Mesodermal cell (in vitro differentiated cells): Measurements from ENCODE around the gene PFKP.

Experiments
- H3K27ac ChIP-seq: 2 replicates; pipeline ENCODE4 v1.7.0; 2013; ENCODE audit warnings: mild to moderate bottlenecking, low read depth, low read length, moderate library complexity; ENCODE audit not compliant: severe bottlenecking
- H3K36me3 ChIP-seq: 2 replicates; pipeline ENCODE4 v1.7.1; 2013; ENCODE audit warnings: mild to moderate bottlenecking, low read length, moderate library complexity; ENCODE audit not compliant: control insufficient read depth, insufficient read depth
- H3K4me1 ChIP-seq: one replicate; pipeline ENCODE4 v1.7.1; 2013; ENCODE audit warnings: mild to moderate bottlenecking, low read length; ENCODE audit not compliant: insufficient read depth, control insufficient read depth, poor library complexity, severe bottlenecking
- H3K4me3 ChIP-seq: 2 replicates; pipeline ENCODE4 v1.7.0; 2013; ENCODE audit warnings: low read length, control low read depth, mild to moderate bottlenecking; ENCODE audit not compliant: insufficient read depth, poor library complexity, severe bottlenecking; ENCODE audit errors: extremely low read depth
- H3K9me3 ChIP-seq: 2 replicates; pipeline ENCODE4 v1.7.1; 2013; ENCODE audit warnings: mild to moderate bottlenecking, low read length, moderate library complexity; ENCODE audit not compliant: control insufficient read depth
- WGBS, 2 experiments: methylation state at CpG; one replicate each; pipeline ENCODE4 v1.1.5; 2013; ENCODE audit warnings: missing lambda C conversion rate in 2 of 2; ENCODE audit not compliant: insufficient coverage in 2 of 2; 5-methylcytosine and 5-hydroxymethylcytosine counted together

Gene PFKP

DNA sequence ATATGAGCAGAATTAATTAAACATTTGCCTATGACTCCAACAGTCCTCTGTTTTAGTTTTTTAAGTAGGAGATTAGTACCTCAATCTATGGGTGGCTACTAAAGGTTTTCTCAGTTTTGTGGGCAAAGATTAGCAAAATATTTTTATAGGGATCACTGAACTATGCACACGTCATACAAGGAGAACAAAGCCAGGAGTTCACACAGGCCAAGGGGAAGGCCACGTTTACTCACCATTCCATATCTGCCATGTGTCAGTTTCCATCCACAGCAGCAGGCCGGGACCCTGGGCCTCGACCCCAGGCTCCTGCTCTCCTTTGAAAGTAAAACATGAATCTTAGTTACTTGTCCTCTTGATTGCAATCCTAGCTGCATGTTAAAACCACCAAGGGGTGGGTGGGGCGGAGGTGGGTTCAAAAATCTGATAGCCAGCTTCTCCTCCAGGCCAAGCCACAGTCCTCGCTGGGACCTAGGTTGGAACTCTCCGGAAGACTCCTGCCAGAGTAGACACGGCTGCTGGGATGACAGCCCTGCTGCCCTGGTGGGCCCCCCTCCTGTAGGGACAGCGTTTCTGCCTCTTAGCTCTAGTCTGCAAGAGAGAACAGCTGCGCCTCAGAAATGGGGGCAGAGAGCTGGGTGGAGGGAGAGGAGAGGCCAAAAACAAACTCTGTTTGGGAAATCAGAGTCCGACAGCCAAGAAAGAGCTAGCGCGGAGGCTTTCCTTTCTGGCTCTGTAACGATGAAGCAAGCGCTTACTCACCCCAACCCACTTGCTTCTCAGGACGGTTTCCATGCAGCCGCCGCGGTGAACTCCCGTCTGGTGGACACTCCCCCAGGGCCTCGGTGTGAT is 69.6 kb downstream of the PFKP start:
- WGBS, 2 experiments = 92 to 93% methylated on average over 17 to 21 of the region's 21 CpGs
- peaks cover 95% of the 10 kb centered on the region for H3K36me3 ChIP-seq
- peaks cover 4% of the 10 kb centered on the region for H3K4me1 ChIP-seq
- H3K27ac ChIP-seq = peak overlapping the region; percentile 11
- no peaks in the 10 kb centered on the region for H3K9me3 ChIP-seq
- H3K4me3 ChIP-seq = no peak overlapping the region

DNA sequence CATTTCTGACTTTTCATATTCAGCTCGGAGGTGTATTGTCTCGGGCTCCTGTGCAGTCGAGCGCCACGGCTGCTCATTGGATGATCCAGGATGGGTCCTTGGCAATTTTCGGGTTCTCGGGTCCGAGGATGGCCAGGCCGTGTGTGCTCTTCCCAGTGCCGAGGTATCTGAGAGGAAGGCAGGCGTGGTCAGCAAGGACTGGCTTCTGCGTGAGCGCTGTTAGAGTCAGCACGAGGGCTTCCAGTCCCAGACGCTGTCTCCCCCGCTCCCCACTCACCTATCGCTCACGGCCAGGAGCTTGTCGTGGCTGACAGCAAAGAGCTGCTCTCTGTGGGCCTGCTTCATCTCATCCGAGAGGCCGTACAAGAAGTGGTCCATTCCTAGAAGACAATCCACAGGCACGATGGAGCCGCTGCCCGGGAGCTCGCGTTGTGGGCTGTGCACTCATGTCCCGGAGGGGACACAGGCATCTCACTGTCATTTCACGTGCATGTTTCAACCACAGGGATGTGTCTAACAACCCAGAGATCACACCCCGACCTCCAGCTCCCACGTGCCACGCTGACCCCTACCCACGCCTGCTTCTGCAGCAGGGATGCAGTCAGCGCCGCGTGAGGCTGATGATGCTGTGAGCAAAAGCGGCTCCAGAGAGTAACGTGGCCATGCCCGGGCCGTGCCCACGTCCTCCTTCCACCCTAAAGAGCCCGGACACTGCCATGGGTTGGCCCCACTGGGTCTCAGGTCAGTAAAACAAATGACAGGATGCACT is 70.8 kb downstream of the PFKP start:
- no peaks in the 10 kb centered on the region for H3K9me3 ChIP-seq
- H3K36me3 ChIP-seq = peaks cover 90% of the 10 kb centered on the region
- 95 to 96% methylated on average over 39 to 41 of the region's 41 CpGs for WGBS, 2 experiments
- H3K27ac ChIP-seq = no peak overlapping the region
- no peak overlapping the region for H3K4me3 ChIP-seq
- H3K4me1 ChIP-seq = peaks cover 4% of the 10 kb centered on the region

DNA sequence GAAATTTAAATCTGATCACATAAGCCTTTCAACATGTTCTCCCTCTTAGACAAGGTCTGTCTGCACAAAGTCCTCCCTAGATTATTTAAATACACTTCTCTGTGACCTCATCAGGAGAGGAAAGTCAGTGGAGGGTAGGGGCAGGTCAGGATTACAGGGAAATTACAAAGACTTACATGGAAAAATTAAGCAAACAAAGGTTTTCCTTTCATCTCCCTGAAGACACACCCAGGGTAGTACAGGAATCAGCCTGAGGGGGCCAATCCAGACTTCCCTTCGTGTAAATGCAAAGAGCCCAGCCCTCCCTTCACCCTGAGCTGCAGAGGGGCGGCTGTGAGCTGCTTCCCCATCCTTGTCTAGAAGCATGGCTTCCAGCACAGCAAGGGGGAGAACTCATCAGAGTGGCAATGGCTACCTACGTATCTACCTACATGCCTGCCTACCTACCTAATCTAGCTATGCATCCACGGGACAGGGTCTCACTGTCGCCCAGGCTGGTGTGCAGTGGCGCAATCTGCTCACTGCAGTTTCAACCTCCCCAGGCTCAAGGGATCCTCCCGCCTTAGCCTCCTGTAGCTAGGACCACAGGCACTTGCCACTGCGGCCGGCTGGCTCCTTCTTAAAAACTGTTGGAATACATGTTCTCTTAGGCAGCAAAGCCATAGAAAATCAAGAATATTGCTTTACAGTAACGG is 72.0 kb downstream of the PFKP start:
- H3K36me3 ChIP-seq = peaks cover 90% of the 10 kb centered on the region
- H3K9me3 ChIP-seq = no peaks in the 10 kb centered on the region
- 93 to 98% methylated on average over 8 to 9 of the region's 10 CpGs for WGBS, 2 experiments
- H3K27ac ChIP-seq = no peak overlapping the region
- H3K4me1 ChIP-seq = no peaks in the 10 kb centered on the region
- no peak overlapping the region for H3K4me3 ChIP-seq

DNA sequence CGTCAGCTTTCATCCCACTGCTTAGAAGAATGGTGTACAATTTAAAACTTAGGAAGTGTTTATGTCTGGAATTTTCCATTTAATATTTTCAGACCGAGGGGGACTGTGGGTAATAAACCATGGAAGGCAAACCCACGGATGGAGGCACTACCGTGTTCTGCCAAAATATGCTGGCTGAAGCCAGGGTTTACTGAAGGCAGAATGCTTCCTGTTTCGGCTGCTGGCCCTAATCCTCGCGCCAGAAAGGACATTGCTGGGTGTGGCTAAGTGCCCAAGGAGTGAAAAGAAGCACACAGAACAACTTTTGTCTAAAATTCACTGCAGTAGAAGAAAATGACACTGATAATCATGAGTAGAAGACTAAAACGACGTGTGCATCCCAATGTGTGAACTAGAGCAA is 72.9 kb downstream of the PFKP start:
- Histone ChIP-seq H3K4me3 (no peak overlapping the region), H3K27ac (no peak overlapping the region), H3K4me1 (no peaks in the 10 kb centered on the region), H3K9me3 (no peaks in the 10 kb centered on the region), H3K36me3 (peaks cover 90% of the 10 kb centered on the region)
- WGBS, 2 experiments = 95 to 96% methylated on average over 6 to 9 of the region's 9 CpGs

DNA sequence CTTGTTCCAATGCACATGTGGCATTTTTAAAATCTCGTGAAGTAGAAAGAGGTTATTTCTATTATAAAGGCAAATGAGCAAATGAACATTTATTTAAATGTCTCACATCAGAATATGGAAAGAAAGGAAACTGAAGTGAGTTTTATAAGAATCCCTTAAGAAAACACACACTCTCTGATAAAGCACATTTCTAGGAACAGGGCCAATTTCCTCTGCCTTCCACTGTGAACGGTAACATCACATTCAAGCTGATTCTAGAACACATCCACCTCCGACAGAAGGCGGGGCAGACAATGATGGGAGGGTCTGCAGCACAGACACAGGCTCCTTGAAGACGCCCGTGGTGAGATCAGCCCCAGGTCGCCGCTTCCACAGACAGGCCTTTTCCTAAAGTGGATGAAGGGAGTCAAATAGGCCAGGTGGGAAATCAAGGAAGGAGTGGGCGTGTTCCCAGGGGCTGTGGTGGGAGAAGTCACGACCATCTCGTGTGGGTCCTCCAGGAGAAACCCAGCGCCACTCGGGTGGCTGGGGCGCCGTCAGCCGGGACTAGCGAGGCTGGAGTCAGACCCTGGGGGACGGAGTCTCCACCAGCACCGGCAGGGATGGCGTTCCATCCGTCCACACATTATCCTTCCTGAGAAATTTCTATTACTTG is 74.1 kb downstream of the PFKP start:
- peaks cover 87% of the 10 kb centered on the region for H3K36me3 ChIP-seq
- no peaks in the 10 kb centered on the region for H3K9me3 ChIP-seq
- no peak overlapping the region for H3K27ac ChIP-seq
- H3K4me3 ChIP-seq = no peak overlapping the region
- 97 to 98% methylated on average over 10 to 13 of the region's 21 CpGs for WGBS, 2 experiments
- H3K4me1 ChIP-seq = no peaks in the 10 kb centered on the region

DNA sequence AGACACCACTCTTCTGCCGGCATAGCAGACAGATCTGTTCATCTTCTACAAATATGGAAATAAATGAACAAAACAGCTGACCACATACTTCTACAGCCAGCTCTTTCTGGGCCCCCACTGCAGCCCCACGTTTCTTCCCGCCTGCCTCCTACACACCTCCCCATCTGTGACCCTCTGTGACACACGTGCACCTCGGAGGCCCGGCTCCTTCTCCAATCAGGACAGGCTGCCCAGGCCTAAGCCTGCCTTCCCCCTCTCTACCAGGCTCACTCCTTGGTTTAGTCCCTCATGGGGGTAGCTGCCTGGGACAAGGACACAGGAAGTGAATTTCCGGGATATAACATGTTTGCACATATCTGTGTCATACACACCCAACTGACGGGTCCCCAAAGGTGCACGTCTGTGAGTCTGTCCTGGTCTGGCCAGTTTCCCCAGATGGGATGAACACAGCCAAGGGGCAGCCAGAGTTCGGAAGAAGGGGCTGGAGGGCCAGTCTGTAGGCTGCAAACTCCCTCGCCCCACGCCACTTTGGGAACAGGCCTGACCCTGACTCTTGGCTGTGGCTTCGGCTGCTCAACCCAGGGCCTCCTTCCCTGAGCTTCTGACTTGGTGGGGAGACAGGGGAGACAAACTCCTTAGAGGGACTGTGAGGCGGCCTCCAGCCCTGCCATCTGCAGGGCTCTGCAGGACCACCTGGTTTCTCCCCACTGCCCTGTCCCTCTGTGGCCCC is 75.0 kb downstream of the PFKP start:
- 93 to 96% methylated on average over 13 to 14 of the region's 14 CpGs for WGBS, 2 experiments

DNA sequence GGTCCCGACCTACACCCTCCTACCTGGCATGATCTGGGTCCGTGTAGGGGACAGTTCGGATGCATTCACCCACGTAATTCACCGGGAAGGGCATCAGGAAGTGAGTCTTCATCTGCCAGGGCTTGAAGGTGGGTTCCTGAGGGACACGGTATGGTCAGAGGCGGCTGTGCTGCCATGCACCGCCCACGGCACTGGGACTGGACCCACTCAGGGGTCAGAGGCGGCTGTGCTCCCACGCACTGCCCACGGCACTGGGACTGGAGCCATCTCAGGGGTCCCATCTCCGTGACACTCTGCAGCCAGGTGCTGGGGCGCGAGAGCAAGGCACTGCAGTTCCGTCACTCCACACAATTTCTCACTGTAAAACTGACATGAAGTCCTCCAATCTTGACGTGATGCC is 76.0 kb downstream of the PFKP start:
- peaks cover 86% of the 10 kb centered on the region for H3K36me3 ChIP-seq
- H3K27ac ChIP-seq = no peak overlapping the region
- WGBS, 2 experiments = 96 to 98% methylated on average over 16 to 17 of the region's 17 CpGs

More for the DNA sequence above, 75.0 kb downstream of the PFKP start:
- peaks cover 86% of the 10 kb centered on the region for H3K36me3 ChIP-seq
- H3K27ac ChIP-seq = no peak overlapping the region
- H3K9me3 ChIP-seq = no peaks in the 10 kb centered on the region
- H3K4me3 ChIP-seq = no peak overlapping the region
- no peaks in the 10 kb centered on the region for H3K4me1 ChIP-seq

DNA sequence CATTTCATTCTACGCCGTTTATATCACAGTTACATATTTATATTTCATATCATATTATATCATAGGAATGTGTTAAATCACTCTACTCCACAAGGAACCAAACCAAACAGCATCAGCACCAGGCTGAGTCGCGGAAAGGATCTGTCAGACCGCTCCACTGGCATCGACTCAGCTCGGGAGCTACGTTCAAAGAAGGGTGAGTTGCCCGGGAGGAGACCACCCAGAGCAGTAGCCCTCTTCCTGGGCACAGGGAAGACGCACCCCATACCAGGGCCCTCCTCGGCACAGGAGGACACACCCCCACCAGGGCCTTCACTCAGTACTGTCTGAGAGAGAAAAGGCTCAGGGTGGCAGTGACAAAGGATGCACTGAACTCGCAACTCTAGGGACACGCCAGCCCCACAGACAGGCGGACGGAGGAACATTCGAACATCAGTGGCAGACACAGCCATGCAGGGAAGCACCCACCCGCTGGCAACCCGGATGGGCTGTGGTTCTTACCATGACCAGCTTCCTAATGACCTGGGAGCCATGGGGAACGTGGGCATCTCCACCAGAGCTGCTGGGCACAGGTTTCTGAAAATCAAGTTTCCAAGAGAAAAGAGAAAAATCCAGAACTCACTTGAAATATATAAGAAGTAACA is 76.6 kb downstream of the PFKP start:
- 94 to 97% methylated on average over 14 to 17 of the region's 19 CpGs for WGBS, 2 experiments

More for the DNA sequence above, 76.0 kb downstream of the PFKP start:
- Histone ChIP-seq H3K4me1 (no peaks in the 10 kb centered on the region), H3K9me3 (no peaks in the 10 kb centered on the region), H3K4me3 (no peak overlapping the region)

DNA sequence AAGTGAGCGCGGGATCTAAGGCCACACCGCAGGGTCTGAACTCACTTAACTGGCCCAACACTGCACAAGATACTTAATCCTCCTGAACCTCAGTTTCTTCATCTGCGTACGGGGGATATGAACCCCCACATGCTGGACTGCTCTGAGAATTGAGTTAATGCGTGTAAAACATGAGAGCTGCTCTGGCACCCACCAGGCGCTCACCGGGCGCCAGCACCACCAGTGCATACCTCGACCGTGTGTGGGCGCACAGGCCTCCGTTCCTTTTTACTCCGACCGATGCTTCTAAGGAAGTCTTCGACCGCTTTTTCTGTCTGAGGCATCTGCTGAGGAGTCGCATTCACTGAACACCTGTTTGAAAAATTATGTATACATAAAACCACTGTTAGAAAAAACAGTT is 78.0 kb downstream of the PFKP start:
- Histone ChIP-seq H3K4me3 (no peak overlapping the region), H3K36me3 (peaks cover 86% of the 10 kb centered on the region)
- WGBS, 2 experiments = 96 to 97% methylated on average over 13 to 18 of the region's 18 CpGs

More for the DNA sequence above, 76.6 kb downstream of the PFKP start:
- H3K36me3 ChIP-seq = peaks cover 86% of the 10 kb centered on the region
- no peaks in the 10 kb centered on the region for H3K9me3 ChIP-seq
- no peak overlapping the region for H3K27ac ChIP-seq
- no peaks in the 10 kb centered on the region for H3K4me1 ChIP-seq
- H3K4me3 ChIP-seq = no peak overlapping the region

More for the DNA sequence above, 78.0 kb downstream of the PFKP start:
- Histone ChIP-seq H3K9me3 (no peaks in the 10 kb centered on the region), H3K27ac (no peak overlapping the region), H3K4me1 (no peaks in the 10 kb centered on the region)
